GOT3 (cell line): ENCODE data around the gene SBDS.

ENCODE experiments used
- DNase-seq: peaks from one replicate; lab custom pipeline; 2025; ENCODE audit warnings: mixed read lengths; lab: John Stamatoyannopoulos, UW

SBDS gene

DNA sequence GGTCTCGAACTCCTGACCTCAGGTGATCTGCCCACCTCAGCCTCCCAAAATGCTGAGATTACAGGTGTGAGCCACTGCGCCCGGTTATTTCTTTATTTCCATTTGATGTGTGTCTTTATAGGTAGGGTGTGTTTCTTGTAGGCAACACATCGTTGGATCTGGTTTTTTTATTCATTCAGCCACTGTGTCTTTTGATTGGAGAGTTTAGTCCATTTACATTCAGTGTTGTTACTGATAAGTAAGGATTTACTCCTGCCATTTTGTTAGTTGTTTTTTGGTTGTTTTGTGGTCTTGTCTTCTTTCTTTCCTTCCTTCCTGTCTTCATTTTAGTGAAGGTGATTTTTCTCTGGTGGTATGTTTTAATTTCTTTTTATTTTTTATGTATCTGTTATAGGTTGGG lies 57.4 kb downstream of the SBDS start:
- no peak for DNase-seq
